Ishikawa (cell line): ENCODE measurements around the gene PLCH1.

ENCODE experiments used
- CEBPB ChIP-seq: IDR thresholded peaks from 2 replicates; pipeline ENCODE4 v1.6.1; 2012
- CREB1 ChIP-seq: IDR thresholded peaks from 2 replicates; pipeline ENCODE4 v1.6.1; 2012; ENCODE audit warnings: low read depth
- EGR1 ChIP-seq: IDR thresholded peaks from 2 replicates; pipeline ENCODE4 v1.6.1; 2012
- EP300 ChIP-seq: IDR thresholded peaks from 2 replicates; pipeline ENCODE4 v1.6.1; 2012; ENCODE audit warnings: borderline replicate concordance
- FOXM1 ChIP-seq: IDR thresholded peaks from 2 replicates; pipeline ENCODE4 v1.6.1; 2012; ENCODE audit warnings: low read depth, borderline replicate concordance
- NFIC ChIP-seq: IDR thresholded peaks from 2 replicates; pipeline ENCODE4 v1.6.1; 2012
- RAD21 ChIP-seq: IDR thresholded peaks from 2 replicates; pipeline ENCODE4 v1.6.1; 2012; ENCODE audit warnings: low read depth
- REST ChIP-seq: IDR thresholded peaks from 2 replicates; pipeline ENCODE4 v1.6.1; 2012; ENCODE audit warnings: low read depth, mild to moderate bottlenecking
- TAF1 ChIP-seq: IDR thresholded peaks from 2 replicates; pipeline ENCODE4 v1.6.1; 2012; ENCODE audit warnings: low read depth, mild to moderate bottlenecking
- TCF12 ChIP-seq: IDR thresholded peaks from 2 replicates; pipeline ENCODE4 v1.6.1; 2012; ENCODE audit warnings: low read depth
- TEAD4 ChIP-seq: IDR thresholded peaks from 2 replicates; pipeline ENCODE4 v1.6.1; 2012
- YY1 ChIP-seq: IDR thresholded peaks from 2 replicates; pipeline ENCODE4 v1.6.1; 2012; ENCODE audit warnings: low read depth
- ZBTB7A ChIP-seq: IDR thresholded peaks from 2 replicates; pipeline ENCODE4 v1.6.1; 2012; ENCODE audit warnings: low read depth
- TF ChIP-seq, protein P1 (sequence below): IDR thresholded peaks from 2 replicates; pipeline ENCODE4 v1.6.1; 2012
- TF ChIP-seq, protein P2 (sequence below): IDR thresholded peaks from 2 replicates; pipeline ENCODE4 v1.6.1; 2012

PLCH1 gene

GRCh38 chr3:155481089-155481488, 263.8 kb downstream of the PLCH1 start:
- no peak for TF ChIP-seq ZBTB7A
- no peak for TF ChIP-seq YY1
- TF ChIP-seq, protein P1, sequence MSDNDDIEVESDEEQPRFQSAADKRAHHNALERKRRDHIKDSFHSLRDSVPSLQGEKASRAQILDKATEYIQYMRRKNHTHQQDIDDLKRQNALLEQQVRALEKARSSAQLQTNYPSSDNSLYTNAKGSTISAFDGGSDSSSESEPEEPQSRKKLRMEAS: no peak
- TF ChIP-seq REST: no peak
- TF ChIP-seq CEBPB: no peak
- TF ChIP-seq EGR1: no peak
- no peak for TF ChIP-seq TAF1
- TF ChIP-seq FOXM1: no peak
- TF ChIP-seq TEAD4: no peak
- TF ChIP-seq, protein P2, sequence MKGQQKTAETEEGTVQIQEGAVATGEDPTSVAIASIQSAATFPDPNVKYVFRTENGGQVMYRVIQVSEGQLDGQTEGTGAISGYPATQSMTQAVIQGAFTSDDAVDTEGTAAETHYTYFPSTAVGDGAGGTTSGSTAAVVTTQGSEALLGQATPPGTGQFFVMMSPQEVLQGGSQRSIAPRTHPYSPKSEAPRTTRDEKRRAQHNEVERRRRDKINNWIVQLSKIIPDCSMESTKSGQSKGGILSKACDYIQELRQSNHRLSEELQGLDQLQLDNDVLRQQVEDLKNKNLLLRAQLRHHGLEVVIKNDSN: no peak
- no peak for TF ChIP-seq EP300

GRCh38 chr3:155465664-155466063, 279.2 kb downstream of the PLCH1 start:
- no peak for TF ChIP-seq RAD21
- TF ChIP-seq CREB1: no peak
- no peak for TF ChIP-seq TAF1
- TF ChIP-seq EGR1: no peak
- TF ChIP-seq, protein P1: no peak
- TF ChIP-seq TEAD4: no peak
- TF ChIP-seq YY1: no peak
- TF ChIP-seq CEBPB: no peak
- TF ChIP-seq REST: no peak
- TF ChIP-seq TCF12: no peak
- TF ChIP-seq ZBTB7A: no peak
- no peak for TF ChIP-seq NFIC
- TF ChIP-seq EP300: no peak
- TF ChIP-seq FOXM1: no peak
- TF ChIP-seq, protein P2: no peak

- TF ChIP-seq NFIC: no peak
- TF ChIP-seq EGR1: no peak
- TF ChIP-seq YY1: no peak
- TF ChIP-seq TCF12: no peak
- no peak for TF ChIP-seq TEAD4
- no peak for TF ChIP-seq ZBTB7A
- TF ChIP-seq, protein P2: no peak
- no peak for TF ChIP-seq FOXM1
- TF ChIP-seq EP300: no peak
- no peak for TF ChIP-seq CREB1
- no peak for TF ChIP-seq RAD21
- TF ChIP-seq, protein P1: no peak
- no peak for TF ChIP-seq TAF1
- TF ChIP-seq CEBPB: no peak
- TF ChIP-seq REST: no peak
Observed at GRCh38 chr3:155462672-155463071, 282.2 kb downstream of the PLCH1 start.

- TF ChIP-seq ZBTB7A: no peak
- no peak for TF ChIP-seq CEBPB
- TF ChIP-seq CREB1: no peak
- TF ChIP-seq EGR1: no peak
- no peak for TF ChIP-seq TAF1
- TF ChIP-seq, protein P1: no peak
- TF ChIP-seq REST: no peak
- TF ChIP-seq YY1: no peak
- TF ChIP-seq, protein P2: no peak
- no peak for TF ChIP-seq NFIC
- TF ChIP-seq RAD21: no peak
- no peak for TF ChIP-seq EP300
- TF ChIP-seq TEAD4: no peak
- TF ChIP-seq FOXM1: no peak
- TF ChIP-seq TCF12: no peak
Observed at GRCh38 chr3:155457591-155457990, 287.3 kb downstream of the PLCH1 start.
